SU-DHL-6 (cell line): ENCODE measurements around the gene SAFB.
A peak's percentile ranks its signal among the peaks of the same experiment; 100 is the strongest.

Experiments
- H2AFZ ChIP-seq: fragments of 200-600 bp; sonication (generic); 2 replicates; pipeline ENCODE4 v1.6.1; 2014; ENCODE audit warnings: low read depth, mild to moderate bottlenecking, moderate library complexity, mixed read lengths, antibody characterized with exemption, low read length; ENCODE audit not compliant: severe bottlenecking
- H3F3A ChIP-seq: fragments of 200-600 bp; shearing (Covaris generic); 2 replicates; pipeline ENCODE4 v1.6.0; 2016; ENCODE audit warnings: antibody characterized with exemption, mild to moderate bottlenecking; ENCODE audit not compliant: insufficient read depth
- H3K27ac ChIP-seq: fragments of 200-600 bp; sonication (generic); 2 replicates; pipeline ENCODE4 v1.5.1; 2016; ENCODE audit warnings: low read depth, mild to moderate bottlenecking, low read length, moderate library complexity, mixed read lengths
- H3K27me3 ChIP-seq: fragments of 200-600 bp; sonication (generic), shearing (Covaris generic); 2 replicates; pipeline ENCODE4 v1.6.0; 2014; ENCODE audit warnings: mild to moderate bottlenecking, low read length
- H3K36me3 ChIP-seq: fragments of 200-600 bp; sonication (generic); 2 replicates; pipeline ENCODE4 v1.6.1; 2014; ENCODE audit warnings: mild to moderate bottlenecking, low read length, mixed read lengths
- H3K4me2 ChIP-seq: fragments of 300-600, 200-600 bp; shearing (Covaris generic), sonication (generic); 2 replicates; pipeline ENCODE4 v1.6.0; 2014; ENCODE audit warnings: low read length, low read depth, mild to moderate bottlenecking; ENCODE audit not compliant: poor library complexity, severe bottlenecking
- H3K4me3 ChIP-seq: fragments of 200-600 bp; sonication (generic); 2 replicates; pipeline ENCODE4 v1.5.1; 2014; ENCODE audit warnings: antibody characterized with exemption, low read length, mild to moderate bottlenecking, mixed read lengths; ENCODE audit not compliant: insufficient read depth, poor library complexity, severe bottlenecking
- H3K79me2 ChIP-seq: fragments of 200-600 bp; sonication (generic); 2 replicates; pipeline ENCODE4 v1.6.1; 2014; ENCODE audit warnings: mild to moderate bottlenecking, low read length, moderate library complexity; ENCODE audit not compliant: insufficient read depth
- H3K9ac ChIP-seq: fragments of 200-600 bp; sonication (generic); 2 replicates; pipeline ENCODE4 v1.7.0; 2014; ENCODE audit warnings: mild to moderate bottlenecking, low read length
- H3K9me2 ChIP-seq: fragments of 200-600 bp; sonication (generic); replicated peaks from 2 replicates; pipeline ENCODE4 v1.6.1; 2014; ENCODE audit warnings: low read length; ENCODE audit not compliant: insufficient read depth
- H3K9me3 ChIP-seq: fragments of 200-600 bp; sonication (generic); 2 replicates; pipeline ENCODE4 v1.6.1; 2014; ENCODE audit warnings: low read length, mixed read lengths; ENCODE audit not compliant: insufficient read depth
- H4K20me1 ChIP-seq: fragments of 200-600 bp; sonication (generic); 2 replicates; pipeline ENCODE4 v1.6.1; 2014; ENCODE audit warnings: low read depth, mild to moderate bottlenecking, antibody characterized with exemption, low read length, moderate library complexity, mixed read lengths
- CTCF ChIP-seq: fragments of 200-600 bp; sonication (generic); IDR thresholded peaks from one replicate; pipeline ENCODE4 v1.5.1; 2017; ENCODE audit warnings: antibody characterized with exemption, mild to moderate bottlenecking, low read length, moderate library complexity; ENCODE audit not compliant: insufficient read depth, poor library complexity, severe bottlenecking
- EZH2phosphoT487 ChIP-seq: fragments of 200-600 bp; sonication (generic), shearing (Covaris generic); conservative IDR thresholded peaks from 2 replicates; pipeline ENCODE4 v1.6.1; 2018; ENCODE audit warnings: mild to moderate bottlenecking, antibody characterized with exemption, low read length, moderate library complexity, mixed read lengths

The SAFB gene

GRCh38 chr19:5619946-5620345 lies 2.9 kb upstream of the SAFB start:
- Histone ChIP-seq H3K9me2 (no peaks in the 10 kb centered on the region), H3K79me2 (peaks cover 80% of the 10 kb centered on the region), H3K27ac (no peak overlapping the region), H3K27me3 (no peaks in the 10 kb centered on the region), H3K4me3 (no peak overlapping the region), H3K4me2 (peak overlapping the region; percentile 86), H3K36me3 (peaks cover 30% of the 10 kb centered on the region), H3K9me3 (no peaks in the 10 kb centered on the region), H2AFZ (no peak overlapping the region), H4K20me1 (peaks cover 6% of the 10 kb centered on the region; the same call in 1 of the 2 replicates), H3K9ac (peak overlapping the region; percentile 95), H3F3A (no peaks in the 10 kb centered on the region)
- TF ChIP-seq CTCF (no peak), EZH2phosphoT487 (no peak)

GRCh38 chr19:5621311-5621944 lies 1.5 kb upstream of the SAFB start:
- no peak overlapping the region for H2AFZ ChIP-seq
- H3K27me3 ChIP-seq: no peaks in the 10 kb centered on the region
- TF ChIP-seq CTCF (no peak), EZH2phosphoT487 (no peak)
- H3K4me3 ChIP-seq: peak overlapping the region; percentile 89
- peaks cover 94% of the 10 kb centered on the region for H3K79me2 ChIP-seq
- no peaks in the 10 kb centered on the region for H3K9me3 ChIP-seq
- H3K36me3 ChIP-seq: peaks cover 36% of the 10 kb centered on the region
- peaks cover 15% of the 10 kb centered on the region for H4K20me1 ChIP-seq
- H3K27ac ChIP-seq: no peak overlapping the region
- peak overlapping the region; percentile 86 for H3K4me2 ChIP-seq
- H3F3A ChIP-seq: no peaks in the 10 kb centered on the region
- H3K9ac ChIP-seq: peak overlapping the region; percentile 95
- no peaks in the 10 kb centered on the region for H3K9me2 ChIP-seq

- Histone ChIP-seq H3F3A (no peaks in the 10 kb centered on the region), H3K36me3 (peaks cover 36% of the 10 kb centered on the region), H3K4me3 (peak overlapping the region; percentile 89), H2AFZ (peak overlapping the region; percentile 72), H3K9me3 (no peaks in the 10 kb centered on the region), H4K20me1 (peaks cover 15% of the 10 kb centered on the region), H3K9me2 (no peaks in the 10 kb centered on the region), H3K4me2 (peak overlapping the region; percentile 86), H3K27ac (peak overlapping the region; percentile 81), H3K9ac (peak overlapping the region; percentile 95), H3K27me3 (no peaks in the 10 kb centered on the region), H3K79me2 (peaks cover 97% of the 10 kb centered on the region)
- TF ChIP-seq CTCF: no peak
- TF ChIP-seq EZH2phosphoT487: no peak
Measured at GRCh38 chr19:5621945-5622464, 878 bp upstream of the SAFB start.
